GM21576 (cell line): ENCODE results near the gene ARFGEF2.
"Not testable (repeated sequence)": the region's sequence is repeated elsewhere in the genome, so short reads cannot be mapped to it uniquely, and the experiment has no call there.

Experiments
- ATAC-seq: cut with Tn5 transposase; IDR thresholded peaks from one replicate; pipeline ENCODE4 v1.9.1; 2021; ENCODE audit warnings: mild to moderate bottlenecking, moderate library complexity; ENCODE audit not compliant: unreplicated experiment

ARFGEF2 gene

GRCh38 chr20:49052334-49052733 lies 130.8 kb downstream of the ARFGEF2 start:
- ATAC-seq = no peak

- ATAC-seq = no peak
These were observed 132.6 kb downstream of the ARFGEF2 start for GRCh38 chr20:49054056-49054643.

- ATAC-seq = no peak
These were observed 141.8 kb downstream of the ARFGEF2 start for GRCh38 chr20:49063279-49063678.

GRCh38 chr20:49074521-49074920 lies 153.0 kb downstream of the ARFGEF2 start:
- ATAC-seq = no peak

- no peak for ATAC-seq
These were observed 156.8 kb downstream of the ARFGEF2 start for GRCh38 chr20:49078310-49078709.

- ATAC-seq = not testable (repeated sequence)
These were observed 160.8 kb downstream of the ARFGEF2 start for GRCh38 chr20:49082295-49082694.
